NCI-H128 (cell line): Measurements from ENCODE around the gene GPD1.
A peak's percentile ranks its signal among the peaks of the same experiment; 100 is the strongest.

Source experiments
- DNase-seq: peaks from one replicate; lab custom pipeline; 2025; ENCODE audit not compliant: unreplicated experiment; lab: John Stamatoyannopoulos, UW

Gene GPD1

GRCh38 chr12:50099302-50100008 lies 4.4 kb upstream of the GPD1 start:
- DNase-seq: no peak

GRCh38 chr12:50100561-50100960 lies 3.2 kb upstream of the GPD1 start:
- DNase-seq: no peak

GRCh38 chr12:50101663-50102062 lies 2.1 kb upstream of the GPD1 start:
- DNase-seq: no peak

GRCh38 chr12:50102131-50102531 lies 1.7 kb upstream of the GPD1 start:
- DNase-seq: no peak

- no peak for DNase-seq
These were observed 1.0 kb upstream of the GPD1 start for GRCh38 chr12:50102646-50103309.

DNA sequence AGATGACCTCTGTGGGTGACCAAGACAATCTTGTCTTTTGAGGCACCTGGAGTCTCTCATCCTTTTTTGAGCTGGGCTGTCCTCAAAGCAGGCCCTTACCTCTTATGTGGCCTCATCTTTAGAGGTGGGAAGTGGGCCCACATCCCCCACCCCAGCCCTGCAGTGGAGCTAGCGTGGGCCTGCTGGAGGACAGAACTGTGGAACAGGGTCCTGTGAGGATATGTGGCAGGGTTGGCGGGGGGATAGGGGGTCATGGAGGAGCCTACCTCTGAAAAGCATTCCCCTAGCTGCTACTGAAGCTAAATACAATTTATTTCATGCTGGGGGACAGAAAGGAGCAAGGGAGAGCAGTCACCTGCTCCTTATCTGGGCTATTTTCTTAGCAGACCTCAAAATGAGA lies 457 bp upstream of the GPD1 start:
- no peak for DNase-seq

DNA sequence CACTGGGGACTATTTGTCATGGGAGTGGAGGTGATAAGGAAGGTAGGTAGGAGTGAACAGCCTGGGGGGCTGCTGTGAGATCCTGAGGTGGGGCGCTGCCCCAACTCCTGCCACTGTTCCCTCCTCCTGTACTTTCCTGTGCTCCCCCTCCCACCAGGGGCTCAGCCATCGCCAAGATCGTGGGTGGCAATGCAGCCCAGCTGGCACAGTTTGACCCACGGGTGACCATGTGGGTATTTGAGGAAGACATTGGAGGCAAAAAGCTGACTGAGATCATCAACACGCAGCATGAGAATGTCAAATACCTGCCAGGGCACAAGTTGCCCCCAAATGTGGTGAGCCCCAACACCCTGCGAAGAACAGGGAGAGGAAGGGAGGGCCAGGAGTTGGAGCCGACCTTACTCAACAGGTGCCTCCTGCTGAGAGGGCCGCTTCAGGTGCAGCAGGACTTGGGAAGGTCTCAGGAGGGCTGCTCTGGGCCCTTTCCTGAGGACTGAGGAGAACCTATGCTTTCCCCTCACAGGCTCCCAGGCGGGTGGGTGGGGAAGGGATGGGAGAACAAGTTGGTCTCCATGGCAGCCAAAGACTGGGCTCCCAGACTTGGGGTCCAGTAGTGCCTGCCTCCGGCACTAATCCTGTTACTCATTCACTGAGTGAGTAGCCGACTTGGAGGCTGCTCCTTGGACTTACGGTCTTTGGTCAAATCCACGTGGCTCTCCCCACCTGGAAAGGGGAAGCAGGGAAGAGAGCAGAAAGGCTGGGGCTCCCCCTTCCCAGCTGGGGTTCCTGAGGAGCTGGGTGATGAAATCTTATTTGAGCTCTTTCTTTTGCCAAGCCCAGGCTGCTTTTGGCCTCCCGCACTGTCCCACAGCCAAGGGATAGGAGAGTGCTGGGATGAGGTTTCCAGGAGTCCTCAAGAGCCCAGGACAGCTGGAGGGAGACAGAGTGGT lies 884 bp downstream of the GPD1 start:
- DNase-seq: no peak

GRCh38 chr12:50105913-50106450 lies 2.2 kb downstream of the GPD1 start:
- DNase-seq: no peak

DNA sequence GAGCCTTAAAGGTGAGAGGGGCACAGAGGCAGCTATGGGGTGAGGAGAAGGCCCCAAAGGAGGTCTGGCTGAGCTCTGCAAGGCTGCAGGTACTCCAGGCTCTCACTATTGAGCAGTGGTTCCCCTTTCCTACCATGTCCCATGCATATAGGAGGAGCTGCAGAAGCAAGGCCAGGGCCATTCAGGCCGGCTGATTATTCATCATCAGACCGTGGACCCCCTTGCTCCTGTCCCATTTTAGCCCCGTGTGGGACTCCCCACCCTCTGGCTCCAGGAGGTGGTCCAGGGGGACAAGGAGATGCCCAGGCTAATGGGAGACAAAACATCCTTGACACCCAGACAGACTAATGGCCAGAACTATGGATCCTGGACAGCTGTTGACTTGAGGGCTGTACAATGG lies 3.1 kb downstream of the GPD1 start:
- no peak for DNase-seq

DNA sequence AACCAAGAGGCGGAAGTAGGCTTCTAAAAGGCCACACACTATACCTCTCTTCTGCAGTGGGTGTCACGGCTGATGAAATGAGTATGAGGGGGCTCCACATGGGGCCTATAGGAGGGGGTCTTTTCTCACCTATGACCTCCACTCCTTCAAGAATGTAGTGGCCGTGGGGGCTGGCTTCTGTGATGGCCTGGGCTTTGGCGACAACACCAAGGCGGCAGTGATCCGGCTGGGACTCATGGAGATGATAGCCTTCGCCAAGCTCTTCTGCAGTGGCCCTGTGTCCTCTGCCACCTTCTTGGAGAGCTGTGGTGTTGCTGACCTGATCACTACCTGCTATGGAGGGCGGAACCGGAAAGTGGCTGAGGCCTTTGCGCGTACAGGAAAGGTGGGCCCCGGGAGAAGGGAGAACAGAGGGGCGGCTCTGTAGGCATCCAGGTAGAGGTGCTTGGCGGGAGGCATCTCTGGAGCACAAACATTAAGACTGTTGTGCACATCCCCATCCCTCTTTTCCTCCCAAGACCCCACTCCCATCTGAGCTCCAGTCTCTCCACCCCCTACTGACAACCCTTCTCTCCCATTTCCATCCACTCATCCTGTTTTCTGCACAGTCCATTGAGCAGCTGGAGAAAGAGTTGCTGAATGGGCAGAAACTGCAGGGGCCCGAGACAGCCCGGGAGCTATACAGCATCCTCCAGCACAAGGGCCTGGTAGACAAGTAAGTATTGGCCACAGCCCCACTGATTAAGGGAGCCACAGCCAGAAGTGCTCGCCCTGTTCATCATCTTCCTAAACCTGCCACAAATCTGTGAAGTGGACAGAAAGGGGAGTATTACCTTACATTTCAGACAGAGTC lies 3.8 kb downstream of the GPD1 start:
- no peak for DNase-seq

DNA sequence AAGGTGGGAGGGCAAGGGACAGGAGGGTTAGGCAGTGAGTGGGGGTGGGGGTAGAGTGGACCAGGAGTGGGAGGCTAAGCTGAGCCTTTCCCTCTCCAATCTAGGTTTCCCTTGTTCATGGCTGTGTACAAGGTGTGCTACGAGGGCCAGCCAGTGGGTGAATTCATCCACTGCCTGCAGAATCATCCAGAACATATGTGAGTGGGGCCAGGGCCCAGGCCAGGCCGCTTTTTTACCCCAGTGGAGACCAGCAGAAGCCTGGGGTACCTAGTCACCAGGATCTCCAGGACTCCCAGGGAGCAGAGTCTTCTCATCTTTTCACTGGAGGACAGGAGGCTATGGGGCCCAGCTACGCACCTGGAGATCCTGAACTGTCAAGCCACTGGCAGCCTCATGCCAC lies 5.5 kb downstream of the GPD1 start:
- DNase-seq: no peak

DNA sequence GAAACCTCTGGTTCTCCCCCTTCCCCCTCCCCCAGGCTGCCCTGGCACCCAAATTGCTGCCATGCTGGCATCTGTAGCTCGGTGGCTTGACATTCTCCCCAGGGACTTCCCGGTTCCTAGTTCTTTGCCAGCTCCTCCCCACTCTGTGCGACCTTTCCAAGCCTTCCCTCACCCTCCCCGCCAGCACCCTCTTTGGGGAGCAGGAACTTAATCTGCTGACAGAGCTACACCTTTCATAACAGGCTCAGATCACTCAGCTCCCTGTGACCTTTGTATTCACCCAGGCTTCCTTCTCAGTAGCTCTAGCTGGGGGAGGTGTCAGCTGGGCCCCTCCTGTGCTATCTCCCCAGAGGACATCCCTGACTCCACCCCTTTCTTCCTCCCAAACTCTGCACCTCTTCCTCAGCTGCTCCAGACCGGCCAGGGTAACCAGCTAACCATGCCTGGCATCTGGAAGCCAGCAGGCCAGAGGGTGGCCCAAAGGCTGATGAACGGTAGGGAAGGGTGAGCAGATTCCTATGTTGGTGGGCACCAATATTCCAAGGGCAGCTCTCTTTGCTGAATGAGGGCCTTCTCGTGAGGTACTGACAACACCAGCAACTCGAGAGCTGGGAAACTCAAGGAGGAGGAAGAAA lies 6.4 kb downstream of the GPD1 start:
- DNase-seq: no peak

DNA sequence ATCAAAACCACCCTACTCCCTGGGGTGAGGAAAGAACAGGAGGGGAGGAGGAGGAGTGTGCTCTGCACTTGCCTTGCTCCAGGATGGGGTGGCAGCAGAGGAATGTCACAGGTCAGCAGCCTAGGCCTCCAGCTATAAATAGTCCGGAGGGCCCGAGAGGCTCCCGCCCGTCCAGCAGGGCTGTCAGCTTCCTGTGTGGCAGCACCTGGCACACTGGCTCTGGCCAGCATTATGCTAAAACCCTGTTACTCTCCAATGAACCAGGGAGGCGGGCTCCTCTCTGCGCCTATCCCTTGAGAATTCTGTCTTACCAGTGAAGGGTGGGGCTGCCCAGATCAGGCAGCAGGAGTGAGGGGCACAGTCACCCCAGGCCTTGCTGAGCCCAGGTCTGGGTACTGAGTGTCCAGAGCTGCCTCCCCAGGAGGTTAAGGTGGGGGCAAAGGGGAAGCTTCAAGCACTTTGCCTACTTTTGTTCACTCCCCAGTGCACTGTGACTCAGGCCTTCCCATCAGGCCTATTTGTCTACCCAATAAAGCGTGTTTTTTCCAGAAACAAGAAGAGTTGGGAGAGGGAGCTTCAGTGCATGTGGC lies 7.0 kb downstream of the GPD1 start:
- no peak for DNase-seq

GRCh38 chr12:50111395-50111692 lies 7.5 kb downstream of the GPD1 start:
- DNase-seq: no peak

- DNase-seq: peak; percentile 100
These were observed 8.1 kb downstream of the GPD1 start, which contains the start of gene COX14 for GRCh38 chr12:50111693-50112455. TSS of gene COX14 (plus strand) at chr12:50112236. CDS start at chr12:50120044, 7,808 bp downstream.

DNA sequence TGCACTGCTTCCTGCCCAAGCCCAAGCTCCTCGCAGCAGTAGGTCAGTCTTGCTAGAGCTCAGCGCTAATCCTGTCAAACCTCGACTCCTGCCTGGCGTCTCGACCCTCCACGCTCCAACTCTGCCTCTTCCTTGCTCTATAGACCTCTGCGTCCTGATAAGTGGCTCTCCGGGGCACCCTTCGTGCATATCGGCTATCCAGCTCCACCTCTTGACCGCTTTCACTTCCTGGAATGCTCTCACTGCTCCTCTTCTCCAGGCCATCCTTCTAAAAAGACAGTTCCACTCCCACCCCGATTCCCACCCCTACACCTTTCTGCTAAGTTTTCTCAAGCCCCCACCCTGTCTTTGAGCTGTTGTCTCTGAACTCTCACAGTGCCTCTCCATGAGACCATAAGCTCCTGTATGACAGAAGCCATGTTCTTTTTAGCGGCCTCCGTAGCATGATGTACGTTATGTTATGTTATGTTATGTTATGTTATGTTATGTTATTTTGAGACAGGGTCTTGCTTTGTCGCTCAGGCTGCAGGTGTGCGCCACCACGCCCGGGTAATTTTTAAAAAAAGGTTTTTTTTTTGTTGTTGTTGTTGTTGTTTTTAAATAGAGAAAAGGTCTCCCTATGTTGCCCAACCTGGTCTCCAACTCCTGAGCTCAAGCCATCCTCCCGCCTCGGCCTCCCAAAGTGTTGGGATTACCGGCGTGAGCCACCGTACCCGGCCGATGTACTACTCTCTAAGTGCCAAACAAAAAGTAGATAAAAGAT lies 8.8 kb downstream of the GPD1 start:
- DNase-seq: no peak

- DNase-seq: no peak
These were observed 13.3 kb downstream of the GPD1 start for GRCh38 chr12:50117057-50117622.

DNA sequence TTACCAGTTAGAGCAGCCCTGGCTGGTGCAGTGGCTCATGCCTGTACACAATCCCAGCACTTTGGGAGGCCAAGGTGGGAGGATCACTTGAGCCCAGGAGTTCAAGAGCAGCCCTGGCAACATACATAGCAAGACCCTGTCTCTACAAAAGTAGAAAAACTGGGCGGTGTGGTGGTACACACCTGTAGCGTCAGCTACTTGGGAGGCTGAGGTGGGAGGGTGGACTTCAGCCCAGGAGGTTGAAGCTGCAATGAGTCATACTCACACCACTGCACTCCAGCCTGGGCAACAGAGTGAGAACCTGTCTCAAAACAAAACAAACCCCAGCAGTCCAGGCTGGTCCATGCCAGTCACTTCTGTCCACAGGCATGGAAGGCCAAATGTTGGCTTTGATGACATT lies 15.6 kb downstream of the GPD1 start:
- DNase-seq: no peak
